Endothelial cell of umbilical vein (primary cell): ENCODE data around the gene TMPRSS4.

ENCODE experiments used
- EZH2 ChIP-seq: IDR thresholded peaks from 2 replicates; pipeline ENCODE4 v1.6.1; 2012; ENCODE audit warnings: borderline replicate concordance, low read depth, mild to moderate bottlenecking, moderate library complexity, low read length, inconsistent platforms; ENCODE audit not compliant: severe bottlenecking
- JUN ChIP-seq: IDR thresholded peaks from 2 replicates; pipeline ENCODE4 v1.6.1; 2011; ENCODE audit warnings: borderline replicate concordance, low read depth; ENCODE audit not compliant: insufficient read length, insufficient read depth
- TF ChIP-seq, protein P1 (sequence below), 2 donors: IDR thresholded peaks; 1 replicate in 1 of 2; 2 replicates in 1 of 2; pipeline ENCODE4 v1.5.1; 2011; ENCODE audit warnings: low read length in 2 of 2, mild to moderate bottlenecking in 2 of 2, moderate library complexity in 2 of 2, control low read depth in 1 of 2, inconsistent platforms in 1 of 2, low read depth in 1 of 2; ENCODE audit not compliant: insufficient read depth in 1 of 2; ENCODE audit errors: extremely low read depth in 1 of 2

DNA sequence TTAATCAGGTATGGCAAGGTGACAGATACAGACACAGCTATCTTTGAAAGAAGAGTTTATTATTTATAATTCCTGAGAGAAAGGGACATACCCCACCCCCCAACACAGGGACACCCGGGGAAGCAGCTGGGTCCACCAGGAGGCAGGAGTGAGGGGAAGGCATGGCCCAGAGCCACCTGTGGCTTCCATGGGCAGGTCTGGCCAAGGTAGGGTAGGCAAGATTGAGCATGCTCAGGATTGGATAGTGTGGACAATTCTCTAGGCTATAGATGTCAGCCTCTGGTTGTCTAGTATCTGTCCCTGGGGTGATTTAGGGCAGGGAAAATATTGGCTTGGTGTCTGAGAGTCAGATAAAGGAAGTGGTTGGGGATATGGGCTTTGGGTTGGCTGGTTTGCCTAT, 37.4 kb downstream of the TMPRSS4 start:
- no peak for TF ChIP-seq EZH2
- TF ChIP-seq, protein P1, sequence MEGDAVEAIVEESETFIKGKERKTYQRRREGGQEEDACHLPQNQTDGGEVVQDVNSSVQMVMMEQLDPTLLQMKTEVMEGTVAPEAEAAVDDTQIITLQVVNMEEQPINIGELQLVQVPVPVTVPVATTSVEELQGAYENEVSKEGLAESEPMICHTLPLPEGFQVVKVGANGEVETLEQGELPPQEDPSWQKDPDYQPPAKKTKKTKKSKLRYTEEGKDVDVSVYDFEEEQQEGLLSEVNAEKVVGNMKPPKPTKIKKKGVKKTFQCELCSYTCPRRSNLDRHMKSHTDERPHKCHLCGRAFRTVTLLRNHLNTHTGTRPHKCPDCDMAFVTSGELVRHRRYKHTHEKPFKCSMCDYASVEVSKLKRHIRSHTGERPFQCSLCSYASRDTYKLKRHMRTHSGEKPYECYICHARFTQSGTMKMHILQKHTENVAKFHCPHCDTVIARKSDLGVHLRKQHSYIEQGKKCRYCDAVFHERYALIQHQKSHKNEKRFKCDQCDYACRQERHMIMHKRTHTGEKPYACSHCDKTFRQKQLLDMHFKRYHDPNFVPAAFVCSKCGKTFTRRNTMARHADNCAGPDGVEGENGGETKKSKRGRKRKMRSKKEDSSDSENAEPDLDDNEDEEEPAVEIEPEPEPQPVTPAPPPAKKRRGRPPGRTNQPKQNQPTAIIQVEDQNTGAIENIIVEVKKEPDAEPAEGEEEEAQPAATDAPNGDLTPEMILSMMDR (IDR thresholded peaks at IDR 0.05; ENCODE audit: extremely low read depth in 1 of 2, insufficient read depth in 1 of 2, low read depth in 1 of 2, low read length in 2 of 2): no peak
- TF ChIP-seq JUN: no peak
